Erythroblast (primary cell): ENCODE data around the gene OR13G1.

Source experiments
- GATA1 ChIP-seq: IDR thresholded peaks from 2 replicates; pipeline ENCODE4 v1.6.1; 2011; ENCODE audit warnings: low read depth, mild to moderate bottlenecking, control low read depth, low read length, moderate library complexity
- POLR2A ChIP-seq: IDR thresholded peaks from 2 replicates; pipeline ENCODE4 v1.6.1; 2011; ENCODE audit warnings: mild to moderate bottlenecking, low read length

- TF ChIP-seq POLR2A (no peak), GATA1 (no peak)
Observed at GRCh38 chr1:247701338-247701737, 21.8 kb upstream of the OR13G1 start.
